ENCODE data around the gene TINAG. TPM values are rescaled to one million over a fixed set of nuclear protein-coding genes. Genes with fewer than 3 reads are reported as not detected.

TINAG gene
- 0.09 TPM in 1 of 2 replicates, not detected in the other for total RNA-seq

GRCh38 chr6:54308289-54308985 lies at the start of gene TINAG:
Gene TINAG (plus strand): TSS chr6:54308441. CDS start chr6:54308551, 110 bp downstream.

Other genes with a start within 250 kb of the TINAG start
- gene MLIP, start 197.0 kb upstream of the TINAG start, total RNA-seq = 13.5 and 16.7 TPM in 2 replicates

Data from endothelial cell of coronary artery (primary cell).